Erythroblast (primary cell): Measurements from ENCODE around the gene IFT122.

Experiments
- GATA1 ChIP-seq: IDR thresholded peaks from 2 replicates; pipeline ENCODE4 v1.6.1; 2011; ENCODE audit warnings: low read depth, mild to moderate bottlenecking, control low read depth, low read length, moderate library complexity
- POLR2A ChIP-seq: IDR thresholded peaks from 2 replicates; pipeline ENCODE4 v1.6.1; 2011; ENCODE audit warnings: mild to moderate bottlenecking, low read length

DNA sequence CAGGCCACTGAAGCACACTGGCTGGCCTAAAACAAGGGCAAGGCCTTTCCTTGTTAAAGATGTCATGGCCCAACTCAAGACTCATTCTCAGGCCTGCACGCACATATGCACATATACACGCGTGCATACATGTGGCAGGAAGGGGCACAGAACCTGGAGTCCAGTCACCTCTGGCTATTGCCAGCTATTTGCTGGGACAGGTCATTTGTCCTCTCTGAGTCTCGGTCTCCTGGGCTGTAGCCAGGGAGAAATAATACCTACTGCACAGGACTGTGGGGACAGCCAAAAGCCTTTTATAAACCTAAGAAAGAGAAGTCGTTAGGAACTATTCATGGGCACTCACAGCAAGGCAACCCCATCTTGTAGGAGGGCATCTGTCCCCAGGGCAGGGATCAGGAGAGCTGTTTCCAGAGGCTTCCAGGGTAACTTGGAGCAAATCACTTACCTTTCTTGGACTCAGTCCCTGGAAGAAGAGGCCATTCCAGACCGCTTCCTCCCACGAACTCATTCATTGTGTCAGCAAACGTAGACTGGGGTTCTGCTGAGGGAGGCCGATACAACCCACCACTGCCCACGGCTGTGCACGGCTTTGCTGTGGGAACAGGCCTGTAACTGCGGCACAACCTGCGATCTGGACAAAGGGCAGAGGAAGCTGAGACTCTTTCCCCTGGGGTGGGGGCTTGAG is 47.3 kb downstream of the IFT122 start:
- no peak for TF ChIP-seq POLR2A
- TF ChIP-seq GATA1 = no peak
